GM21786 (cell line): ENCODE data around the gene RLF.
A peak's percentile ranks its signal among the peaks of the same experiment; 100 is the strongest.
"Not testable (repeated sequence)": the region's sequence is repeated elsewhere in the genome, so short reads cannot be mapped to it uniquely, and the experiment has no call there.

Experiments
- ATAC-seq: cut with Tn5 transposase; IDR thresholded peaks from one replicate; pipeline ENCODE4 v1.9.1; 2021; ENCODE audit not compliant: unreplicated experiment

Gene RLF

GRCh38 chr1:40171036-40171435, 9.8 kb downstream of the RLF start:
- no peak for ATAC-seq

- no peak for ATAC-seq
These were observed 13.6 kb downstream of the RLF start for GRCh38 chr1:40174788-40175187.

DNA sequence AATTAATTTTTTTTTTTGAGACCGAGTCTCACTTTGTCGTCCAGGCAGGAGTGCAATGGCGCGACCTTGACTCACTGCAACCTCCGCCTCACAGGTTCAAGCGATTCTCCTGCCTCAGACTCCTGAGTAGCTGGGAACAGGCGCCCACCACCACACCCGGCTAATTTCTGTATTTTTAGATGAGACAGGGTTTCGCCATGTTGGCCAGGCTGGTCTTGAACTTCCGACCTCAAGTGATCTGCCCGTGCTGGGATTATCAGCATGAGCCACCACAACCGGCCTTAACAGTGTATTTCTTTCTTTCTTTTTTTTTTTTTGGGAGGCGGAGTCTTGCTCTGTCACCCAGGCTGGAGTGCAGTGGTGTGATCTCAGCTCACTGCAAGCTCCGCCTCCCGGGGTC, 15.8 kb downstream of the RLF start:
- ATAC-seq: not testable (repeated sequence)

DNA sequence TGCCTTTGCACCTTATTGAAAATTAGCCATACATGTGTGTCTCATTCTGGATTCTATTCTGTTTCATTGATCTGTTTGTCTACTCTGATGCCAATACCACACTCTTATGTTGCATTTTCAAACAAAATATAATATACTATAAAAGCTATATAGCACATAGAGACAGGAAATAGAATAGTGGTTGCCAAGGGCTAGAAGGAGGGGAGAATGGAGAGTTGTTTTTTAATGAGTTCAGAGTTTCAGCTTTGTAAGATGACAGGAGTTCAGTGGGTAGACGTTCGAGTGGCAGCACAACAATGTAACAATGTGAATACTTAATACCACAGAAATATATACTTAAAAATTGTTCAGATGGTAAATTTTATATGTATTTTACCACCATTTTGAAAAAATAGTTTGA, 17.0 kb downstream of the RLF start:
- ATAC-seq: no peak

DNA sequence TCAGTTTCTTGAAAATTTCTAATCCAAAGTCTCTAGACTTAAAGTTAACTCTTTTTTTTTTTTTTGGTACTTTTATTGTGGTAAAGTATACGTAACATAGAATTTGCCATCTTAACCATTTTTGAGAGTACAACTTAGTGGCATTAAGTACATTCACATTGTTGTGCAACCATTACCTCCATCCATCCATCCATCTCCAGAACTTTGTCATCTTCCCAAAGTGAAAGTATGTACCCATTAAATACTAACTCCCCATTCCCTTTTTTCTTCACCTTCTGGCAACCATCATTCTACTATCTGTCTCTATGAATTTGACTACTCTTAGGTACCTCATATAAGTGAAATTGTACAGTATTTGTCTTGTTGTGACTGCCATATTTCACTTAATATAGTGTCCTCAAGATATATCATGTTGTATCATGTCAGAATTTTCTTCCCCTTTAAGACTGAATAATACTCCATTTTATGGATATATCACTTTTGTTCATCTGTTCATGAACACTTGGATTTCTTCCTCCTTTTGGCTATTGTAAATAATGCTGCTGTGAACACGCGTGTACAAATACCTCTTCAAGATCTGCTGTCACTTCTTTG, 18.4 kb downstream of the RLF start:
- ATAC-seq: no peak

GRCh38 chr1:40183055-40183710, 22.0 kb downstream of the RLF start:
- no peak for ATAC-seq

DNA sequence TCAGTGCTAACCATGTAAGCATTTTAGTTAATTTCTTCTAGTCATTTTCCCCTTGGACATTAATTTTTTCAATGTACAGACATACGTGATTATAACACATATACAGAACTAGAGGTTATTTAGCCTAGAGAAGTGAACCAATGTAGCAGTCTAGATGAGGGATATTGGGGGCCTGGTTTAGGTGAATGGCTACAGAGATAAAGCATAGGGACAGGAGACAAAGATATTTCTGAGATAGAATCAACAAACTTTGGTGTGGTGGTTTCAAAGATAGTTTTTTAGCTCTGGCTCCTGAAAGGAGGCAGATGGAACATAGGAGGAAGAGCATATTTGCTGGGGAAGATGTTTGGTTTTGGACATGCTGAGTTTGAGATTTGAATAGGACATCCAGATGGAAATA, 23.0 kb downstream of the RLF start:
- no peak for ATAC-seq

GRCh38 chr1:40185951-40186864, 25.0 kb downstream of the RLF start:
- ATAC-seq: peak; percentile 95

GRCh38 chr1:40187399-40187798, 26.2 kb downstream of the RLF start:
- no peak for ATAC-seq

DNA sequence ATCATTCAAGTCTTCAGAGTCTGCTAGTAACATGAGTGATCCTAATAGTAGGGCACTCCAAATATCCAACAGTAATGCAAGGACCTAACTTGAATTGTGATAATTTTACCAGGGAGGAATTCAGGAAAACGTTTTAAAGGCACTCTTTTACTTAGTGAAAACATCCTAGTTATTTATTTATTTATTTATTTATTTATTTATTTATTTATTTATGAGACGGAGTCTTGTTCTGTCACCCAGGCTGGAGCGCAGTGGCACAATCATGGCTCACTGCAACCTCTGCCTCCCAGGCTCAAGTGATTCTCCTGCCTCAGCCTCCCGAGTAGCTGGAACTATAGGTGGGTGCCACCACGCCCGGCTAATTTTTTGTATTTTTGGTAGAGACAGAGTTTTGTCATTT, 33.5 kb downstream of the RLF start:
- ATAC-seq: not testable (repeated sequence)

DNA sequence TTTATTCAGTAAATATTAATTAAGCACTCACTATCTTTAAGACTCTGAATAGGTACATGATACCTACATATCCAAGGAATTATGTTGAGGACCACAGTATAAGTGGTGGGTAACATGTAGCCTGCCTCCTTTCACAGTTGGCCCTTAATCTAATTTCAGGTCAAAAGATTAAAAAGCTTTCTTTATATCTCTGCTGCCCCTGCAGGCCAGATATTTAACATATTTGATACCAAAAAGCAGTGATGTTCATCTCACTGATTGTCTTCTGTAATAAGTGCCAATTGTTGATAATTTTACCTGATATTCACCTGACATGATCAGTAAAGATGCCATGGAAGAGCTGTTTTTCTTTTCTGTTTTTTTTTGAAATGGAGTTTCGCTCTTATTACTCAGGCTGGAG, 36.5 kb downstream of the RLF start:
- ATAC-seq: no peak

DNA sequence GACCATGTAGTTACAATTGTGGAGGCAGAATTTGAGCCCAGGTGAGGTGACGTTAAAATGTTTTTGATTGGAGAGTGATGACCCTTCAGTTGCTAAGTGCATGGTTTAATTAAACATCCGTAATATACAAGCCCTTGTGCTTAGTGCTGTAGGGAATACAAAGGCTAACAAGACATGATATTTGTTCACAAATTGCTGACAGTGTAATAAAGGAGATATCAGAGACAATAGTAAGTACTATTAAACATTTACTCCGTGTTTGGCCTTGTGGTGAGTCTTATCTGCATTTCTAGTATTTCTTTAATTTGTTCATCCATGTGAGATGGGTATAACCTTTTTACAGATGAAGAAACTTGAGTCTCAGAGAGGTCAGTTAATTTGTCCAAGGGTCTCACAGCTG, 37.9 kb downstream of the RLF start:
- ATAC-seq: no peak

- no peak for ATAC-seq
These were observed 43.7 kb downstream of the RLF start for GRCh38 chr1:40204856-40205255.

DNA sequence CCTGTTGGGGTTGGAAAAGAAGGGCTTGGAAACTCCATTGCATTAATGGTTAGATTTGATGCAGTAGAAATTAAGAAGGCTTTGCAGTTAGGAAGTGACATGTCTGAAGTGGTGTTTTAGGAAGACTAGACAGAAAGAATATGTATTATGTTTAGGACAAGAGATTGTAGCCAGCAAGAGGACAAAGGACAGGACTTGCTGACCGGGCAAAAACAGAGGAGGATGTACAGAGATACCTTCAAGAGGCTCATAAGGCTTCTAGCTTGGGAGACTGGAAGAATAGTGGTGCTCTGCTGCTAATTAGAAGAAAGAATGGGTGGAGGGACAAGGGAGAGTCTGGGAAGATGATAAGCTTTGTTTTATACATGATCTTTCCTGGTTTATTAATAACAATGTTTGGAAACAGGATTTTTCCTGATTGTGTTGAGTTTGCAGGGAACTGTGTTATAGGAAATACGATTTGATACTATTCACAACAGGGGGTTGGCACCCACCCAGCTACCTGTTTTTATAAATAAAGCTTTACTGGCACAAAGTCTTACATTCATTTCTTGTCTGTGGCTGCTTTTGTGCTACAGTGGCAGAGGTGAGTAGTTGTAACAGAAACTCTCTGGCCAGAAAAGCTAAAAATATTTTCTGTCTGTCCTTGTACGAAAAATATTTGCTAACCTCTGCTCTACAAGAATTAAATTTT, 49.5 kb downstream of the RLF start:
- no peak for ATAC-seq

DNA sequence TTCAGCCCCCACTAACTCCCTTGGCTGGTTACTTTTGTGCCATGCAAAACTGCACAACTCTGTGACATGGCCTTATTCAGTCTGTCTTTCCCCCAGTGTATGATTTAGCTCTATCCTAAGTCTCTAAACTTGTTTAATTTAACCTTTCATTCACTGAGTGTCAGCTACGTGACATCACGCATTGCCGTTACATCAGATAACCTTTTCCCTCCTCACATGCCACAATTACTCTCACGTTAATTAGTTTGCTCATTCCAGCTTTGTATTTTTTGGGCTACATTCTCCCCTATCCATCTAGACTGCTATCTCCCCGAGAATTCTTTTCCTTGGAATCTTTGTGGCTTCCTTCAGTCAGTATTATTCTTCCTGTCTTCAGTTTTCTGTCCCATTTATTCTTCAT, 57.1 kb downstream of the RLF start:
- ATAC-seq: no peak

DNA sequence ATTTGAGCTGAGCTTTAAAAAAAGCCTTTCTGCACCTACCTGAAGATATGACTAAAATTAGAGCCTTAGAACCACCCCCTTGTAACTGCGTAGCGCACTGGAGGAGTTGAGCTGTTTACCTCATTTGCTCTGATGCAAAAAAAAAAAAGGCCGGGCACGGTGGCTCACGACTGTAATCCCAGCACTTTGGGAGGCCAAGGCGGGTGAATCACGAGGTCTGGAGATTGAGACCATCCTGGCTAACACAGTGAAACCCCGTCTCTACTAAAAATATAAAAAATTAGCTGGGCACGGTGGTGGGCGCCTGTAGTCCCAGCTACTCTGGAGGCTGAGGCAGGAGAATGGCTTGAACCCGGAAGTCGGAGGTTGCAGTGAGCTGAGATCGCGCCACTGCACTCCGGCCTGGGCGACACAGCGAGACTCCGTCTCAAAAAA, 60.3 kb downstream of the RLF start:
- not testable (repeated sequence) for ATAC-seq

DNA sequence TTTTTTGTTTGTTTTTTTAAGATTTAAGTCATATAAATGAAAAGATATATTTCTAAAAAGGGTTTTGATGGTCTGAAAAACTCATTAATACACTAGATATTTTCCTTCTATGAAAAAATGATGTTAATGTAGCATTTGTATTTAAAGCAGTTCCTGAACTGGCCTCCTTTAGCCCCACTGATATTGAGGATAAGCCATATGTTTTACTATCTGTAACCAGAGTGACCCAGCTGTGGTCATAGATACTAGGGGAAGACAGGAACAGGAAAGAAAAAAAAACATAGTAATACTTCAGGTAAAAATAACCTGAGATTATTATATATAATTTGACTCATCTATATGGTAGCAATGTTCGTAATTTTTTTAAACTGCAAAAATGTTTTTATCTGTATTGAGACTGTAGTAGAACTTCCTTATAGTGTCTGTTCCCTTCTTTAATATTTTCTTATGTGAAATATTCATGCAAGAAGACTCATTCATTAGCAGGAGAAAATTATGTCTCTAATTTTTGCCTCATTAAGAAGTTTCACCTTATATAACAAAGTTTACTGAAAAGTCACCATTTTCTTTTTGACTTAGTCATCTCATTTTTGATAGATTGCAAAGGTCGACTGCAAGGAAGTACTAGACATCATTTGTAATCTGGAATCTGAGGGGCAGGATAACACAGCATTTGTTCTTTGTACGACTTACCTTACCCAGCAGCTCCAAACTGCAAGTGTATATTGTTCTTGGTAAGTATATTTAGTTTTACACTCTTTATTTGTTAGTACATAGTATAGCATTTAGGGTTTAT, 61.0 kb downstream of the RLF start:
- ATAC-seq: no peak

GRCh38 chr1:40224040-40224439, 62.9 kb downstream of the RLF start:
- ATAC-seq: no peak

DNA sequence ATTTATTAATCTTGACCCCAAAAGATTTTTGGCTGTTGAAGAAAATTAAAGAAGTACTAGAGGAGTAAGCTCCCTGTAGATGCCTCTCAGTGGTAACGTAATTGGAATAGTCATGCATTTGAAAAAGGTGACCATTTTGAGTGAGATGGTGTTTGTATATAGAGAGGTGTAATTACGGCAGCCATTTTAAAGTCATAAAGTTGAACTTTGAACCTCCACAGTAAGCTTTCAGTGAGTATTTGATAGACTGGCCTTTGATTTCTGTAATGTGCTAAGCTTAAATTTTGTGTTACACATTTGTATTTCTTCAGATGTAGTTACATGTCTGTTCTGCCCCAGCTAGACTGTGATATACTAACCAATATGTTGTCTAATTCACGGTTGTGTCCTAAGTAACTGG, 65.0 kb downstream of the RLF start:
- no peak for ATAC-seq

DNA sequence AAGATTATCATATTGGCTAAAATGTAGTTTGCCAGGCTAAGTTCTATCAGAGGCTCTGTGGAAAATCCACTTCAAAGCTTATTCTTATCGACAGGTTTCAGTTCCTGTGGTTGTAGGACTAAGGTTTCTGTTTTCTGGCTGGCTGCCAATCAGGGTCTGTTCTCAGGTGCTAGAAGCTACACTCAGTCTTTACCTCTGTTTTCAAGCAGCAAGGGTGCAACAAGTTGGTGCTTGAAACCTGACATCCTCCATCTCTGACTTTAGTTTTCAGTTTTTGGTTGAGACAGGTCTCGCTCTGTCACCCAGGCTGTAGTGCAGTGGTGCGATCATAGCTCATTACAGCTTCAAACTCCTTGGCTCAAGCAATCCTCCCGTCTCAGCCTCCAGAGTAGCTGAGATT, 71.3 kb downstream of the RLF start:
- ATAC-seq: peak; percentile 92

DNA sequence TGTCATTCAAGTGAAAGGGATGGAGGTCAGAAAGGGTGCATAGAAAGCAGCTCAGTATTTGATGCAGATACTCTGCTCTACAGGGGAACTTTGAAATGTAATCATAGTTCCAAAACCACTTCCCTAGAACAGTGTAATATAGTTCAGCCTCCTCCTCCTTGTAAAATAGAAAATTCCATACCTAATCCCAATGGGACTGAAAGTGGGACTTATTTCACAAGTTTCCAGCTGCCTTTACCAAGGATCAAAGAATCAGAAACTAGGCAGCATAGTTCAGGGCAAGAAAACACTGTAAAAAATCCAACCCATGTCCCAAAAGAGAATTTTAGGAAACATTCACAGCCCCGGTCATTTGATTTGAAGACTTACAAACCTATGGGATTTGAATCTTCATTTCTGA, 78.4 kb downstream of the RLF start:
- ATAC-seq: no peak
